ENCODE data around the gene ZNF48.

ZNF48 gene

GRCh38 chr16:30376461-30376902 lies 18.7 kb upstream of the ZNF48 start:
- peaks cover 54% of the 10 kb centered on the region for H3K4me1 ChIP-seq (ENCODE audit: insufficient read depth, low read length, severe bottlenecking)
- H3K36me3 ChIP-seq (ENCODE audit: insufficient read depth, low read length): peaks cover 14% of the 10 kb centered on the region; the same call in 1 of the 2 replicates
- TF ChIP-seq CTCF (IDR thresholded peaks at IDR 0.05; ENCODE audit: low read length): no peak
- no peak for TF ChIP-seq EZH2 (IDR thresholded peaks at IDR 0.05; ENCODE audit: borderline replicate concordance, low read length)
- no peak overlapping the region for H3K4me2 ChIP-seq (ENCODE audit: low read length)
- no peaks in the 10 kb centered on the region for H3K27me3 ChIP-seq (ENCODE audit: insufficient read depth, low read length)
- no peak overlapping the region for H2AFZ ChIP-seq (ENCODE audit: low read length)
- H3F3A ChIP-seq (ENCODE audit: insufficient read depth, low read length): peaks cover 11% of the 10 kb centered on the region; the same call in 1 of the 2 replicates
- H4K20me1 ChIP-seq (ENCODE audit: insufficient read depth, low read length): no peaks in the 10 kb centered on the region
- H3K9ac ChIP-seq (ENCODE audit: low read length): no peak overlapping the region
- no peak overlapping the region for H3K27ac ChIP-seq (ENCODE audit: low read depth, low read length, poor library complexity, severe bottlenecking)
- no peaks in the 10 kb centered on the region for H3K79me2 ChIP-seq (ENCODE audit: insufficient read depth, low read length)
- H3K9me3 ChIP-seq (ENCODE audit: low read length): no peaks in the 10 kb centered on the region
- no peaks in the 10 kb centered on the region for H3K9me2 ChIP-seq (ENCODE audit: low read depth, low read length)
- H3K4me3 ChIP-seq (ENCODE audit: low read depth, low read length, poor library complexity, severe bottlenecking): no peak overlapping the region

GRCh38 chr16:30377050-30377811 lies 18.0 kb upstream of the ZNF48 start:
- Histone ChIP-seq H3K9me2 (ENCODE audit: low read depth, low read length) (no peaks in the 10 kb centered on the region), H3K79me2 (ENCODE audit: insufficient read depth, low read length) (peaks cover 6% of the 10 kb centered on the region; the same call in 1 of the 2 replicates), H3F3A (ENCODE audit: insufficient read depth, low read length) (peaks cover 11% of the 10 kb centered on the region; the same call in 1 of the 2 replicates), H3K27me3 (ENCODE audit: insufficient read depth, low read length) (no peaks in the 10 kb centered on the region), H3K9me3 (ENCODE audit: low read length) (no peaks in the 10 kb centered on the region), H4K20me1 (ENCODE audit: insufficient read depth, low read length) (no peaks in the 10 kb centered on the region), H3K4me2 (ENCODE audit: low read length) (peak overlapping the region; percentile 81), H2AFZ (ENCODE audit: low read length) (no peak overlapping the region), H3K4me1 (ENCODE audit: insufficient read depth, low read length, severe bottlenecking) (peaks cover 54% of the 10 kb centered on the region), H3K36me3 (ENCODE audit: insufficient read depth, low read length) (peaks cover 14% of the 10 kb centered on the region; the same call in 1 of the 2 replicates), H3K9ac (ENCODE audit: low read length) (peak overlapping the region; percentile 82), H3K4me3 (ENCODE audit: low read depth, low read length, poor library complexity, severe bottlenecking) (peak overlapping the region; percentile 65), H3K27ac (ENCODE audit: low read depth, low read length, poor library complexity, severe bottlenecking) (peak overlapping the region; percentile 94)
- TF ChIP-seq EZH2 (IDR thresholded peaks at IDR 0.05; ENCODE audit: borderline replicate concordance, low read length): no peak
- no peak for TF ChIP-seq CTCF (IDR thresholded peaks at IDR 0.05; ENCODE audit: low read length)

- Histone ChIP-seq H3K79me2 (ENCODE audit: insufficient read depth, low read length) (peaks cover 8% of the 10 kb centered on the region; the same call in 1 of the 2 replicates), H3K4me1 (ENCODE audit: insufficient read depth, low read length, severe bottlenecking) (peaks cover 53% of the 10 kb centered on the region), H3K9me3 (ENCODE audit: low read length) (no peaks in the 10 kb centered on the region), H2AFZ (ENCODE audit: low read length) (no peak overlapping the region), H3K9me2 (ENCODE audit: low read depth, low read length) (no peaks in the 10 kb centered on the region), H3K9ac (ENCODE audit: low read length) (peak overlapping the region; percentile 82), H4K20me1 (ENCODE audit: insufficient read depth, low read length) (no peaks in the 10 kb centered on the region), H3K27ac (ENCODE audit: low read depth, low read length, poor library complexity, severe bottlenecking) (peak overlapping the region; percentile 94), H3F3A (ENCODE audit: insufficient read depth, low read length) (peaks cover 11% of the 10 kb centered on the region; the same call in 1 of the 2 replicates), H3K36me3 (ENCODE audit: insufficient read depth, low read length) (peaks cover 14% of the 10 kb centered on the region; the same call in 1 of the 2 replicates), H3K27me3 (ENCODE audit: insufficient read depth, low read length) (no peaks in the 10 kb centered on the region), H3K4me2 (ENCODE audit: low read length) (peak overlapping the region; percentile 81), H3K4me3 (ENCODE audit: low read depth, low read length, poor library complexity, severe bottlenecking) (peak overlapping the region; percentile 65)
- TF ChIP-seq EZH2 (IDR thresholded peaks at IDR 0.05; ENCODE audit: borderline replicate concordance, low read length) (no peak), CTCF (IDR thresholded peaks at IDR 0.05; ENCODE audit: low read length) (no peak)
These were observed 17.4 kb upstream of the ZNF48 start for GRCh38 chr16:30377812-30378235.
